ENCODE measurements around the gene ECI2.
"Not testable (repeated sequence)": the region's sequence is repeated elsewhere in the genome, so short reads cannot be mapped to it uniquely, and the experiment has no call there.

The ECI2 gene

DNA sequence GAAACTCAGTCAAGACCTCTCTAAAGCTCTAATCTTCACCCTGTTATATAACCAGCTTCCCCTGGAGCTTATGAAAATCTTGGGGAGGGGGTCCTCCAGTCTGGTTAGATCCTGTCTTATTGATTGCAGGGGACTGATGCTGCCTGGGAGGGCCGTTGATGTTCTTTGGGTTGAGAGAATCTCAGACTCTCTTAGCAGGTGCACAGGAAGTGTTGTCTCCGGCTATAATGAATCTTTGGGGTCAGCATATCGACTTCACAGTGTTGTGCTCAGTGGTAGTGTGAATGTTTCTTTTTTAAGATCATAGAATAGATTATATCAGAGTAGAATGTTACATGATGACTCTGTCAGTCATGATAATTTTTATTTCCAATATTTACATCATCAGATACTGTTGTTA, 2.8 kb upstream of the ECI2 start:
- no peak for DNase-seq (ENCODE audit: low spot score)

DNA sequence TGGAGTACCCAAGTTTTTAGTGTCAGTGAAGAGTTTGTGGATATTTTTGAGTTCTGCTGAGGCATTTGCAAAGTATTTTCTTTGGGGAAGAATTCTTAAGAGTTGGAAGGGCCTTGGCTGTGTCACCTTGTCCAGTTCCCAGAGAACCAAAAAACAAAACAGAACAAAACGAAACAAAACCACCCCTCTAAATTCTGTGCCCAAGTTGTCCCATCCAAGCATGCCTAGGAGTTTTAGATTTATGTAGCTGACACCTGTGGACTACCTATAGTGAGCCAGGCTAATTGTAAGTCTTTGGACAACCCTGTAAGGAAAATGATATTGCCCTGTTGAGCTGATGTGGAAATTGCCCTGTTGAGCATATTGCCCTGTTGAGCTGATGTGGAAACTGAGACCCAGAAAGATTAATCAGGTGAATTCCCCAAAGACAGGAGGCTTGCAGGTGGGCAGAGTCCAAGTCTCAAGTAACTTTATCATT, 1.0 kb upstream of the ECI2 start:
- no peak for DNase-seq (ENCODE audit: low spot score)

- peak; percentile 89 for DNase-seq (ENCODE audit: low spot score)
These were observed 434 bp upstream of the ECI2 start for GRCh38 chr6:4135665-4136353.

DNA sequence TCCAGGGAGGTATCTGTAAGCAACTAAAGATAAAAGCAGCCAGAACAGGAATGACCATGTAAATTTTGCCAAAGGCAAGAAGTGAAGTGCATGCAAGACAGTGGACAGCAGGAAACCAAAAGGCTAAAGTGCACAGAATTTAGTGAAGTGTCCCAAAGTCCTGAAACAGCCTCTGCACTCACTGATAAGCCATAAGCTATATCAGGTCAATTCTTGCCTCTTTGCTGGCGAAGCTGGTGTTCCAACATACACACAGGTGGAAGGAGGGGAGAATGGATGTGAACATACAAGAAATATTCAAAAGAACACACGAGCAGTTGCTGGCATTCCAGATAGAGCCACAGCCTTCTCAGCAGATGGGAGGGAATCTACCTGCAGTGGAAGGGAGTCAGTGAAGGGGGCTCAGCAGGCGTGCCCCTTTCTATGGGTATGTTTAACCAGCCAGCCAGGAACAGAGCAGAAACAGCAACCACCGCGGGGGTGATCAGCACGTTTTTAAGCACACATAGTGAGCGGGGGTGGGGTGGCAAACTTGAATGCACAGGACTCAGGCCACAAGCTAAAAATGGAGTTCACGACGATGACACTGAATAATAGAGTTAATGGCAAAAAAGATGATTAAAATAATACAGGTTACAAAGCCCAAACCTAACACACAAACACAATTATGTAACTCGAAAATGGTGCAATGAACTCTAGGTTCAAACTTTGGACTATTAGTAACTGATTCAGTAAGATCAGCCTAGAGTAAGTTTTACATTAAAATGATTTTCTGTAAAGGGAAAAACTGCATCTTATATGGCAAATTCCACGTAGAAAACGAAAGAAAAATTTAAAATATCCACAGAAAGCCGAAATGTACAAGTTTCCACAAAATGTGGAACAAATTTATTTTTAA, 1.2 kb downstream of the ECI2 start:
- DNase-seq (ENCODE audit: low spot score), result peak; percentile 15

GRCh38 chr6:4130357-4130987, 4.9 kb downstream of the ECI2 start:
- no peak for DNase-seq (ENCODE audit: low spot score)

- DNase-seq (ENCODE audit: low spot score), result no peak
These were observed 5.9 kb downstream of the ECI2 start for GRCh38 chr6:4129446-4129845.

- DNase-seq (ENCODE audit: low spot score), result no peak
These were observed 6.6 kb downstream of the ECI2 start for GRCh38 chr6:4128748-4129147.

DNA sequence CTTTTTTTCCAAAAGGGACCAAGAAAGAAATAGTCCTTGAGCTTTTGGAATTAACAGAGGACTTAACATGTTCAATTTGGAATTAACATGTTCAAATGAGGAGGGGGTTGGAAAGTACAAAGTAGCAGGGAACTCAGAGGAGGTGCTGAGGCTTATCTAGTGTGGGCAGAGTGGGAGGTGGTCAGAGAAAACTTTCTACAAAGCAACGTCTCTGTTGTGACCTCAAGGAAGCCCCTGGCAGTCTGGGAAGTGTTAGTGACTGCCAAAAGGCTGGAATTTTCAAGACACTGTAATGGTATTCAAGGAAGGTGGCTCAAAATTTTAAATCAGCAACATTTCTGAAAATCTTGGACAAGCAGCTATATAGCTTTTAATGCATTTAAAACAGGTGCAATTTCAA, 7.3 kb downstream of the ECI2 start:
- DNase-seq (ENCODE audit: low spot score), result no peak

- peak; percentile 68 for DNase-seq (ENCODE audit: low spot score)
These were observed 9.2 kb downstream of the ECI2 start for GRCh38 chr6:4125933-4126864.

GRCh38 chr6:4125500-4125899, 9.9 kb downstream of the ECI2 start:
- no peak for DNase-seq (ENCODE audit: low spot score)

DNA sequence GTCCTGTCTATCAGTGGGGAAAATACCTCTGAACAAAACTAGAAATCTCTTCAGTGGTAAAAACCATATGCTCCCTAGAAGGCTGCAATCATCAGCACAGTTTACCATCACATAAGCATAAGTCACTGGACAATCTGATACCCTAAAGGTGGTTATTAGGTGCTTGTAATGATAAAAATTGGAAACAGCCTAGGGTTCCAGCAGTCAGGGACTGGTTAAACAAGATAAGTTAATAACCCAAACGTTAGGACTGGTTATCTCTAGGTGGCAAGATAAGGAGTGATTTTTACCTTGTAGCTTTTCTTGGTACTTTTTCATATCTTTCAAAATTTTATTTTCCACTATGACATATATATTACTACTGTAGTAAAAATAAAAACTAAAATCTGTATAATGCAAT, 11.0 kb downstream of the ECI2 start:
- no peak for DNase-seq (ENCODE audit: low spot score)

GRCh38 chr6:4115741-4116140, 19.6 kb downstream of the ECI2 start:
- no peak for DNase-seq (ENCODE audit: low spot score)

GRCh38 chr6:4114123-4114522, 21.3 kb downstream of the ECI2 start:
- no peak for DNase-seq (ENCODE audit: low spot score)

DNA sequence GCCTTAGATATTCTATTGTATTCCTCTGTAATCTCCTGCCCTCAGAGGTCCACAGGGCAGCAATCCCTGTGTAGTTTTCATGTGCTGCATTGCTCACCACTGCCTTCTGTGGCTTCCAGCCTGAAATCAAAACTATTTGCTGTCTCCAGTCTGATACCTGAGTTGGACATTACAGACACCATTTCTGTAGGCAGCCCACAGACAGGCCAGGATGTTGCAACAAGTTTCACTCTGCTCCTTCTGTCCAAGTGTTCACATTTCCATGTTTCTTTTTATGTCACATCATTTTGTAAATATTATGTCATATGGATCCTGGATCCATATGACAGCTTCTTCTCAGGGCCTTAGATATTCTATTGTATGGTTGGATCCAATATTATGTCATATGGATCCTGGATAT, 21.7 kb downstream of the ECI2 start:
- DNase-seq (ENCODE audit: low spot score), result no peak

- DNase-seq (ENCODE audit: low spot score), result no peak
These were observed 23.0 kb downstream of the ECI2 start for GRCh38 chr6:4112366-4112765.

DNA sequence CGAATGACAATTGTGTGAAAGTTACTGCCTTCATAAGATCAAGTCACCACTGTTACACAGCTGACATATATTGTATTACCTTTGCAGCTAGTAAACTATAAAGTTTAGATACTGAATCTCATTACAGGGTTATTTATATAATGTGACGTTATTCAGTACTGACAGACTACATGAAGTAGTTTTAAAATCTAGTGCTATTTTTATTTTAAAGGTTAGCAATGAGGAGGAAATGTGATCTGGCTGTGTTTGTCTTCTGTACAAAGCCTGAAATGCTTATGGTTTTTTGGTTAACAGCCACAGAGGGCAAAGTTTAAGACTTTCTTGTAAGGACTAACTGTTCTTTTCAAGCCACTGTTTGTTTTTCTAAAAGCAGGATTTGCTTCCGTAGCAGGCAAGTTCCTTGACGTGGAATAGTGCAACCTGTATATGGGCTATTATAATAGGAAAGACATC, 26.0 kb downstream of the ECI2 start:
- DNase-seq (ENCODE audit: low spot score), result not testable (repeated sequence)

GRCh38 chr6:4108561-4109093, 26.7 kb downstream of the ECI2 start:
- no peak for DNase-seq (ENCODE audit: low spot score)

DNA sequence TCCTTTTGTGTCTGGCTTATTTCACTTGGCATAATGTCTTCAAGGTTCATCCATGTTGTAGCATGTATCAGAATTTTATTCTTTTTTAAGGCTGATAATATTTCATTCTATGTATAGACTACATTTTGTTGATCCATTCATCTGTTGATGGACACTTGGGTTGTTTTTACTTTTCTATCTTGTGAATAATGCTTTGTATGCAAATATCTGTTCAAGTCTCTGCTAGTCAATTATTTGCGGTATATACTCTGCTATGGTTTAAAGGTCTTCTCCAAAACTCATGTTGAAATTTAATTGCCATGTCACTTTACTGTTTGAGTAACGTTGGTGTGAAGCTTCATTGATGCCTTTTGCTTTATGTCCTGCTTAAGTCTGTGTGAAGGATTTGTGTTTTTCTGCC, 27.5 kb downstream of the ECI2 start:
- DNase-seq (ENCODE audit: low spot score), result no peak

GRCh38 chr6:4105980-4106536, 29.3 kb downstream of the ECI2 start:
- no peak for DNase-seq (ENCODE audit: low spot score)

DNA sequence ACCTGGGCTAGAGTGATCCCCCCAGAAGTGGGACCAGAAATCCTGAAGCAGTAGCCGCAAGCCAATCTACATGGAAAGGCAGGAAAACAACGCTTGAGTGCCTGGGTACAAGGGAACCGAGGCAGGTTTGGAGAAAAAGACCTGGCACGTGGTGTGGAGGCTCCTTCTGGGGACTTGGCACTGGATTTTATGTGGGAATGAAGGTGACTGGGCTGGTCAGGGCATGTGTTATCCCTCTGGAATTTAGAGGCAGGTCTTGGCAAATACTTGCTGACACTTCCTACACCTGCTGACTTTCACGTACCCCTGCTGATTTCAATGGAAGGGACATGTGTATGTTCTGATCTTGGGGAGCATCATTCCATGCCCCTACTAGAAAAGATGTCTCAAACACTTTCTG, 31.4 kb downstream of the ECI2 start:
- DNase-seq (ENCODE audit: low spot score), result no peak

DNA sequence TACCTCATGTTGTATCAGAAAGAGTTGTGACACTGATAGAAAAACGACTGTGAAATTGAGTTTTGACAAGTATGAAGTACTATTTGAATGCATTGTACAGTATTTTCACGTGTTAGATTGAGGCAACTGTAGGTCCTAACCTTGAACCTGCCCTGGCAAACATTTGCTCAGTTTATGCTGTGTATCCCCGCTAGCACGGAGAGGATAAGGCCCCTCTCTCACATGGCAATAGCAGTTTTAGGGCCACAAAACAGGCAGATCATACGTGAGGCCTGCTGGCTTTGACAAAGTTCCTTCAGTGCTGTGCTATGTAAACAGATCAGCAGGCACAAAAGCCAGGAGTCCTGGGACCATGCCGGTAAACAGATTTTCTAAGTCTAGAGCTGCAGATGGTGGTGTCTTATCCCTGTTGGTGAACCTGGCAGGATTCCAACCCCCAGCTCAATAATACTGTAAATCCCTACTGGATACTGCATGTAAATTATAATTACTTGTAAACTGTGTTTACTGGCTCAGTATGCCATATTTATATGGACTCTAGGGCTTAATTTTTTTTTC, 32.6 kb downstream of the ECI2 start:
- no peak for DNase-seq (ENCODE audit: low spot score)

Measured in hepatic stellate cell (primary cell).